Lower lobe of right lung (tissue), 2 donors: ENCODE measurements around the gene CDHR1. TPM values are rescaled to one million over a fixed set of nuclear protein-coding genes. Genes with fewer than 3 reads are reported as not detected.
"Not testable (repeated sequence)": the region's sequence is repeated elsewhere in the genome, so short reads cannot be mapped to it uniquely, and the experiment has no call there.

Experiments
- ATAC-seq, 2 donors: fragments of 200-7000 bp; cut with Tn5 transposase; one replicate each; pipeline ENCODE4 v1.9.1; 2020 to 2022; ENCODE audit warnings: mild to moderate bottlenecking in 2 of 2, moderate library complexity in 2 of 2
- DNase-seq: peaks from one replicate; pipeline ENCODE4 v3.0.0-alpha.2; 2020
- H3K27ac ChIP-seq: fragments of 200-600 bp; one replicate; pipeline ENCODE4 v1.8.0; 2022
- H3K27me3 ChIP-seq: fragments of 200-600 bp; one replicate; pipeline ENCODE4 v1.8.0; 2022; ENCODE audit warnings: low read depth
- H3K36me3 ChIP-seq: fragments of 200-600 bp; one replicate; pipeline ENCODE4 v1.8.0; 2022; ENCODE audit warnings: mild to moderate bottlenecking
- H3K4me1 ChIP-seq: fragments of 200-600 bp; one replicate; pipeline ENCODE4 v1.8.0; 2022
- H3K4me3 ChIP-seq: fragments of 200-600 bp; one replicate; pipeline ENCODE4 v1.8.0; 2022; ENCODE audit warnings: mild to moderate bottlenecking
- H3K9me3 ChIP-seq: fragments of 200-600 bp; one replicate; pipeline ENCODE4 v1.8.0; 2022
- intact Hi-C: fragments of 100-400 bp; cut with DNase I; formaldehyde crosslinking; loops from one replicate; pipeline ENCODE4 v1.11.0; 2022
- total RNA-seq: library from RNA; stranded (reverse); fragmentation: NEBNext Ultra II Directional; extraction: Animal tissue kit (Norgen Biotek cat#: 25700); gene quantifications from one replicate; pipeline ENCODE4 v1.2.1, GENCODE V29; 2021
- TF ChIP-seq, protein P1 (sequence below): fragments of 200-600 bp; IDR thresholded peaks from one replicate; pipeline ENCODE4 v1.8.0; 2022; ENCODE audit warnings: antibody characterized with exemption, mild to moderate bottlenecking
- donor health status: DM: no; HTN: yes; CAD: no; lungs with severe emphysema.

Gene CDHR1
- total RNA-seq, 1 donor from 2014 or later: 0.24 TPM

DNA sequence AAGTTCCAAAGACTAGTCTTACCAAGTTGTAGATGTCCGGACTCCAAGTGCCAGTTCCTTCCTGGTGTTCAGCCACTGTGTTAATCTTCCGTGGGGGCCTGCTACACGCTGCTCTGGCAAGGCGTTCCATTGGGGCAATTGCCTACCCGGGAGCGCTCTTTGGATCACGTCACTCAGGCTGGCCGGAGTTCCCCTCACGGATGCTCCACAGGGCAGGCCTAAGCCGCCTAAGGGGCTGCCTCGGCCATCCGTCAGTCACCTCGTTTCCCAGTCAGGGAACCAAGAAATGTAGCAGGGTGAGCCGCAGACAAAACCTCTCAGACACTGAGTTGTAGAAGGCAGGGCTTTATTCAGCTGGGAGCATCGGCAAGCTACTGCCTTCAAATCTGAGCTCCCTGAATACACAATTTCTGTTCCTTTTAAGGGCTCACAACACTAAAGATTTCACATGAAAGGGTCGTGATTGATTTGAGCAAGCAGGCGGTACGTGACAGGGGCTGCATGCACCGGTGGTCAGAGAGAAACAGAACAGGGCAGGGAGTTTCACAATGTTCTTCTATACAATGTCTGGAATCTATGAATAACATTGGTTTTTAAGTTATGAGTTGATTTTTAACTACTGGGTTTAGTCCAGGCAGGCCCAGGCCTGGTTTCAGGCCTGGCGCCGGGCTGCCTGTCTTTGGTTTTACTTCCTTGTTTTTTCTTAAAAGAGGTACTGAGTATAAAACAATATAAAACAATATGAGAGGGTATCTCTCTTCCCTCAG, 22.5 kb upstream of the CDHR1 start:
- H3K27me3 ChIP-seq, DNase-seq, H3K4me1 ChIP-seq, intact Hi-C loops, H3K4me3 ChIP-seq, H3K9me3 ChIP-seq, H3K27ac ChIP-seq, ATAC-seq, H3K36me3 ChIP-seq: not testable (repeated sequence)

GRCh38 chr10:84172467-84173356, 21.6 kb upstream of the CDHR1 start:
- Histone ChIP-seq H3K4me3 (no peak overlapping the region), H3K27me3 (no peaks in the 10 kb centered on the region), H3K27ac (no peak overlapping the region), H3K9me3 (no peaks in the 10 kb centered on the region), H3K4me1 (no peaks in the 10 kb centered on the region), H3K36me3 (no peaks in the 10 kb centered on the region)
- TF ChIP-seq, protein P1, sequence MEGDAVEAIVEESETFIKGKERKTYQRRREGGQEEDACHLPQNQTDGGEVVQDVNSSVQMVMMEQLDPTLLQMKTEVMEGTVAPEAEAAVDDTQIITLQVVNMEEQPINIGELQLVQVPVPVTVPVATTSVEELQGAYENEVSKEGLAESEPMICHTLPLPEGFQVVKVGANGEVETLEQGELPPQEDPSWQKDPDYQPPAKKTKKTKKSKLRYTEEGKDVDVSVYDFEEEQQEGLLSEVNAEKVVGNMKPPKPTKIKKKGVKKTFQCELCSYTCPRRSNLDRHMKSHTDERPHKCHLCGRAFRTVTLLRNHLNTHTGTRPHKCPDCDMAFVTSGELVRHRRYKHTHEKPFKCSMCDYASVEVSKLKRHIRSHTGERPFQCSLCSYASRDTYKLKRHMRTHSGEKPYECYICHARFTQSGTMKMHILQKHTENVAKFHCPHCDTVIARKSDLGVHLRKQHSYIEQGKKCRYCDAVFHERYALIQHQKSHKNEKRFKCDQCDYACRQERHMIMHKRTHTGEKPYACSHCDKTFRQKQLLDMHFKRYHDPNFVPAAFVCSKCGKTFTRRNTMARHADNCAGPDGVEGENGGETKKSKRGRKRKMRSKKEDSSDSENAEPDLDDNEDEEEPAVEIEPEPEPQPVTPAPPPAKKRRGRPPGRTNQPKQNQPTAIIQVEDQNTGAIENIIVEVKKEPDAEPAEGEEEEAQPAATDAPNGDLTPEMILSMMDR: no peak
- intact Hi-C loops: no loop called here
- DNase-seq (no peak), ATAC-seq (no peak)

GRCh38 chr10:84173501-84173929, 20.8 kb upstream of the CDHR1 start, which contains the start of gene GPR15LG:
Gene GPR15LG, plus strand, starts transcription at chr10:84173801. Its CDS starts 51 bp downstream, at chr10:84173852.
- DNase-seq (no peak), ATAC-seq (no peak)
- Histone ChIP-seq H3K4me3 (no peak within 1 kb of the TSS), H3K4me1 (no peaks in the 10 kb centered on the region), H3K27me3 (no peaks in the 10 kb centered on the region), H3K9me3 (no peaks in the 10 kb centered on the region), H3K36me3 (no peaks in the 10 kb centered on the region), H3K27ac (no peak within 1 kb of the TSS)
- TF ChIP-seq, protein P1: no peak
- intact Hi-C loops: no loop called here

DNA sequence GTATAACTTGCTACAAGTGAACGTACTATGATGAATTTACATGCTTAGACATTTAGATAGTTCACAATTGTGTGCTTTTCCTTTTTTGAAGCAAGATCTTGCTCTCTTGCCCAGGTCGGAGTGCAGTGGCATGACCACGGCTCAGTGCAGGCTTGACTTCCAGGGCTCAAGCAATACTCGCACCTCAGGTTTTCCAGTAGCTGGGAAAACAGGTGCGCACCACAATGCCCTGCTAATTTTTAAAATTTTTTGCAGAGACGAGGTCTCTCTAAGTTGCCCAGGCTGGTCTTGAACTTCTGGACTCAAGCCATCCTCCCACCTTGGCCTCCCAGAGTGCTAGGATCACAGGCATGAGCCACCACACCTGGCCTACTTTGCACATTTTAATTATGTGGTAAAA, 18.9 kb upstream of the CDHR1 start:
- no peak for DNase-seq
- Histone ChIP-seq H3K27ac (no peak overlapping the region), H3K4me3 (no peak overlapping the region), H3K4me1 (no peaks in the 10 kb centered on the region), H3K9me3 (no peaks in the 10 kb centered on the region), H3K27me3 (no peaks in the 10 kb centered on the region), H3K36me3 (no peaks in the 10 kb centered on the region)
- intact Hi-C loops: no loop called here
- no peak for ATAC-seq
- TF ChIP-seq, protein P1: no peak

DNA sequence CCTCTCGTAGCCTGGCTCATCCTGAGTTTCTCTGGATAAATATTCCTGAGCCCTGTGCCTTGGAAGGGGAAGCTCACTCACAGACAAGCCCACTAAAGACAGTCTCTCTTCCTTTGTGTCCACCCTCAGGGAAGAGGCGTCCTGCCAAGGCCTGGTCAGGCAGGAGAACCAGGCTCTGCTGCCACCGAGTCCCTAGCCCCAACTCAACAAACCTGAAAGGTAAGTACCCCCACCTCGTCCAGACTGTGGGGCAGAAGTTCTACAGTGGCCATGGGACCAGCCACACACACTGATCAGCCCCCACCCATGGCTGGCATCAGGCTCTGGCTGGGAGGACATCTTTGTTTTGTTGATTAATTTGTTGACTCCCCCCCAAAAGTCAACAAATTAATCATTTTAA, 18.0 kb upstream of the CDHR1 start:
- Histone ChIP-seq H3K4me3 (no peak overlapping the region), H3K4me1 (no peaks in the 10 kb centered on the region), H3K36me3 (no peaks in the 10 kb centered on the region), H3K27ac (no peak overlapping the region), H3K9me3 (no peaks in the 10 kb centered on the region), H3K27me3 (no peaks in the 10 kb centered on the region)
- TF ChIP-seq, protein P1: no peak
- DNase-seq (no peak), ATAC-seq (no peak)
- intact Hi-C loops: no loop called here
